ENCODE data around the gene HNRNPUL2. TPM values are rescaled to one million over a fixed set of nuclear protein-coding genes. Genes with fewer than 3 reads are reported as not detected.
A peak's percentile ranks its signal among the peaks of the same experiment; 100 is the strongest.

HNRNPUL2 gene
- total RNA-seq, 2 experiments from 2014 or later: 65.1 to 65.3 TPM

DNA sequence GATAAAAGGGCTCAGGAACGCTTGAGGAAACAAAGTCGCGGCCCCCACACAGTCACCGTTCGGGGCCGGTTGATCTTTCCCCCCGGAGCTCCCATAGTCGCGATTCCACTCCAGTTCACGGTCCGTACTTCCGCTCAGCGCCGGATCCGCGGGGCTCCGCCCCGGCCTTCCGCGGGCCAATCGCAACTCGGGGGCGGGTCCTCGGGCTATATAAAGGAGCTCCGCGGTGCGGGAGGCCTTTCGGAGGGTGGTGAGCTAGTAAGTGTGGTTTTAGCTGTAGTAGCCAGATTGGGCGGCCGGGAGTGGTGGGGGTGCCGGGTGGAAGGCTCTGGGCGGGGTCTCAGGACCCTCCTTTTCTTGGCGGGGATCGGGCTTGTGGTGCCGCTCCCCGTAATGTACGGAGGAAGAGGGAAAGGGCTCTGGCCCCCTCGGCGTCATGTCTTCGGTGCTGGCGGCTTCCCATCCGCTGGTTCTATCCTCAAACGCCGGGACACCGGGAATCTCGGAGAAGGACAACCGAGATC is 62.1 kb downstream of the HNRNPUL2 start, which contains the start of the genes C11orf98 and CSKMT:
TSS of gene C11orf98 (minus strand) at position 136 of the 524 bp plus-strand sequence. CDS start at position 95, 41 bp downstream.
TSS of gene CSKMT (plus strand) at position 238 of the 524 bp plus-strand sequence. CDS start 568 bp downstream, outside the sequence.
- no peaks in the 10 kb centered on the region for H3K9me3 Mint-ChIP-seq
- H3K4me1 Mint-ChIP-seq: peaks cover 52% of the 10 kb centered on the region
- peak; percentile 96 for DNase-seq
- H3K27ac Mint-ChIP-seq: peak within 1 kb of the TSS; percentile 88
- POLR2A ChIA-PET: interaction anchor here (0.7 to 9.6 kb wide), 66 partner anchors 9 to 328 kb away, joined by 3 to 212 read pairs (median 5); partner anchors contain the start of genes AHNAK, ASRGL1, B3GAT3 and BSCL2
- H3K27me3 Mint-ChIP-seq: no peaks in the 10 kb centered on the region
- H3K36me3 Mint-ChIP-seq (ENCODE audit: low read depth): peaks cover 51% of the 10 kb centered on the region
- CTCF ChIA-PET: interaction anchor here (0.5 to 2.8 kb wide), 27 partner anchors 8 to 263 kb away, joined by 3 to 16 read pairs (median 6); partner anchors contain the start of genes B3GAT3, EEF1G, INTS5 and ROM1
- peak within 1 kb of the TSS; percentile 93 for H3K4me3 Mint-ChIP-seq

DNA sequence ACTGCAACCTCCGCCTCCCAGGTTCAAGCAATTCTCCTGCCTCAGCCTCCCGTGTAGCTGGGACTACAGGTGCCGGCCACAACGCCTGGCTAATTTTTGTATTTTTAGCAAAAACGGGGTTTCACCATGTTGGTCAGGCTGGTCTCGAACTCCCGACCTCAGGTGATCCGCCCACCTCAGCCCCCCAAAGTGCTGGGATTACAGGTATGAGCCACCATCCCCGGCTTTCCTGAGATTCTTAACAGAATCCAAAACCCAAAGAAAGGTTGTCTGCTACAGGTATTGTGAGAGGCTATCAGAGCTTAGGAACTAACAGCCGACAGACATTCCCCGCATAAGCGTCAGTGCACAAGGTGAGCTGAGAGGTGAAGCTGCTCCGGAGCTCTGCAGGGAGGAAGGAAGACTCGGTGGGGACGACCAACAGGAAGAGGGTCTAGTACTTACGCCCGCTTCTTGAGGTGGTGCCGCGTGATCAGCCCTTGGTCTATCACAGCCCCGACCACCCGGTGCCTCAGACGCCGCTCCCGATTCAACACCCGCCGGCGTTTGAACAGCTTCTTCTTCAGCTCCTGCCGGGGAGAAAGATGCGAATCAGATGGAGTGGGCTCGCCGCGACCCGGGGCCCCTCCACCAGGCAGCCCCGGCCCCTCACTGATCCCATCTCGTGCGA is 62.7 kb downstream of the HNRNPUL2 start:
- peak overlapping the region; percentile 93 for H3K4me3 Mint-ChIP-seq
- peak overlapping the region; percentile 88 for H3K27ac Mint-ChIP-seq
- CTCF ChIA-PET: interaction anchor here (0.7 to 2.8 kb wide), 25 partner anchors 8 to 263 kb away, joined by 3 to 16 read pairs (median 6); partner anchors contain the start of genes B3GAT3, EEF1G, INTS5 and ROM1
- no peaks in the 10 kb centered on the region for H3K27me3 Mint-ChIP-seq
- POLR2A ChIA-PET: interaction anchor here (0.6 to 9.6 kb wide), 66 partner anchors 7 to 327 kb away, joined by 3 to 212 read pairs (median 5); partner anchors contain the start of genes AHNAK, ASRGL1, B3GAT3 and BSCL2
- peaks cover 47% of the 10 kb centered on the region for H3K36me3 Mint-ChIP-seq (ENCODE audit: low read depth)
- no peaks in the 10 kb centered on the region for H3K9me3 Mint-ChIP-seq
- peaks cover 46% of the 10 kb centered on the region for H3K4me1 Mint-ChIP-seq
- peak; percentile 59 for DNase-seq

Other genes with a start within 250 kb of the HNRNPUL2 start
- gene AHNAK, start 180.7 kb downstream of the HNRNPUL2 start, total RNA-seq: 100 to 1,000 TPM; 323 to 360 TPM
- 100 to 1,000 TPM; 991 to 999 TPM for gene EEF1G, start 153.6 kb downstream of the HNRNPUL2 start, total RNA-seq
- gene TUT1, start 135.9 kb downstream of the HNRNPUL2 start, total RNA-seq: 10 to 100 TPM; 23.7 to 25.2 TPM
- 100 to 1,000 TPM; 226 TPM for gene MTA2, start 125.6 kb downstream of the HNRNPUL2 start, total RNA-seq
- 100 to 1,000 TPM; 121 to 122 TPM for gene EML3, start 114.7 kb downstream of the HNRNPUL2 start, total RNA-seq
- gene ROM1, start 114.2 kb downstream of the HNRNPUL2 start, total RNA-seq: 1 to 10 TPM; 1.6 to 2.2 TPM
- gene B3GAT3, start 105.5 kb downstream of the HNRNPUL2 start, total RNA-seq: 10 to 100 TPM; 58.9 to 67.1 TPM
- gene GANAB, start 80.8 kb downstream of the HNRNPUL2 start, total RNA-seq: 100 to 1,000 TPM; 278 to 284 TPM
- 10 to 100 TPM; 30.6 to 32.1 TPM for gene INTS5, start 74.2 kb downstream of the HNRNPUL2 start, total RNA-seq
- 10 to 100 TPM; 88.4 to 93.5 TPM for gene C11orf98, start 62.2 kb downstream of the HNRNPUL2 start, total RNA-seq
- 10 to 100 TPM; 16.6 to 18.3 TPM for gene CSKMT, start 62.1 kb downstream of the HNRNPUL2 start, total RNA-seq
- gene UQCC3, start 55.8 kb downstream of the HNRNPUL2 start, total RNA-seq: 1 to 10 TPM; 7.9 to 8.2 TPM
- gene LBHD1, start 55.2 kb downstream of the HNRNPUL2 start, total RNA-seq: 10 to 100 TPM; 17.2 to 18.3 TPM
- 100 to 1,000 TPM; 135 to 139 TPM for gene UBXN1, start 48.4 kb downstream of the HNRNPUL2 start, total RNA-seq
- under 1 TPM; 0.18 to 0.20 TPM for gene LRRN4CL, start 37.9 kb downstream of the HNRNPUL2 start, total RNA-seq
- 10 to 100 TPM; 24.2 to 28.9 TPM for gene BSCL2, start 20.0 kb downstream of the HNRNPUL2 start, total RNA-seq
- not detected for gene GNG3, start 19.8 kb downstream of the HNRNPUL2 start, total RNA-seq
- 10 to 100 TPM; 48.3 to 48.4 TPM for gene TTC9C, start 1.0 kb upstream of the HNRNPUL2 start, total RNA-seq
- gene ZBTB3, start 26.7 kb upstream of the HNRNPUL2 start, total RNA-seq: 10 to 100 TPM; 13.3 to 13.4 TPM
- 10 to 100 TPM; 89.2 to 94.1 TPM for gene POLR2G, start 34.1 kb upstream of the HNRNPUL2 start, total RNA-seq
- 10 to 100 TPM; 15.2 to 16.0 TPM for gene TAF6L, start 43.9 kb upstream of the HNRNPUL2 start, total RNA-seq
- gene TMEM179B, start 59.9 kb upstream of the HNRNPUL2 start, total RNA-seq: 10 to 100 TPM; 46.9 to 48.2 TPM
- 10 to 100 TPM; 18.0 to 21.0 TPM for gene TMEM223, start 64.5 kb upstream of the HNRNPUL2 start, total RNA-seq
- gene NXF1, start 78.0 kb upstream of the HNRNPUL2 start, total RNA-seq: 10 to 100 TPM; 80.3 to 82.4 TPM
- 10 to 100 TPM; 40.6 to 41.6 TPM for gene STX5, start 104.6 kb upstream of the HNRNPUL2 start, total RNA-seq
- not detected for gene TEX54, start 105.4 kb upstream of the HNRNPUL2 start, total RNA-seq
- 10 to 100 TPM; 46.1 to 48.4 TPM for gene WDR74, start 112.1 kb upstream of the HNRNPUL2 start, total RNA-seq
- 100 to 1,000 TPM; 262 to 279 TPM for gene SLC3A2, start 153.4 kb upstream of the HNRNPUL2 start, total RNA-seq
- gene CHRM1, start 193.9 kb upstream of the HNRNPUL2 start, total RNA-seq: not detected